ENCODE results near the gene ECM1. TPM values are rescaled to one million over a fixed set of nuclear protein-coding genes. Genes with fewer than 3 reads are reported as not detected.

The ECM1 gene
- total RNA-seq, 1 donor from 2014 or later = 31.5 TPM

- peaks cover 21% of the 10 kb centered on the region for H3K4me1 Mint-ChIP-seq (ENCODE audit: unreplicated experiment)
- H3K27me3 Mint-ChIP-seq = peaks cover 4% of the 10 kb centered on the region
- no peaks in the 10 kb centered on the region for H3K9me3 Mint-ChIP-seq
- H3K36me3 Mint-ChIP-seq = no peaks in the 10 kb centered on the region
- no peak for TF ChIP-seq CTCF (conservative IDR thresholded peaks at IDR 0.05)
- H3K4me3 Mint-ChIP-seq = no peak overlapping the region
- DNase-seq (ENCODE audit: extremely low spot score, unreplicated experiment) = no peak
- peak overlapping the region; percentile 26 for H3K27ac Mint-ChIP-seq
These were observed 45.6 kb downstream of the ECM1 start for GRCh38 chr1:150553392-150554085.

GRCh38 chr1:150554086-150554452 is 46.2 kb downstream of the ECM1 start:
- no peaks in the 10 kb centered on the region for H3K36me3 Mint-ChIP-seq
- H3K4me3 Mint-ChIP-seq = no peak overlapping the region
- peaks cover 20% of the 10 kb centered on the region for H3K4me1 Mint-ChIP-seq (ENCODE audit: unreplicated experiment)
- H3K9me3 Mint-ChIP-seq = no peaks in the 10 kb centered on the region
- peaks cover 4% of the 10 kb centered on the region for H3K27me3 Mint-ChIP-seq
- DNase-seq (ENCODE audit: extremely low spot score, unreplicated experiment) = no peak
- H3K27ac Mint-ChIP-seq = no peak overlapping the region
- TF ChIP-seq CTCF (conservative IDR thresholded peaks at IDR 0.05) = no peak

GRCh38 chr1:150555198-150555970 is 47.5 kb downstream of the ECM1 start:
- H3K36me3 Mint-ChIP-seq = no peaks in the 10 kb centered on the region
- no peak for DNase-seq (ENCODE audit: extremely low spot score, unreplicated experiment)
- peak overlapping the region; percentile 65 for H3K27ac Mint-ChIP-seq
- H3K9me3 Mint-ChIP-seq = no peaks in the 10 kb centered on the region
- peaks cover 22% of the 10 kb centered on the region for H3K4me1 Mint-ChIP-seq (ENCODE audit: unreplicated experiment)
- no peaks in the 10 kb centered on the region for H3K27me3 Mint-ChIP-seq
- no peak for TF ChIP-seq CTCF (conservative IDR thresholded peaks at IDR 0.05)
- no peak overlapping the region for H3K4me3 Mint-ChIP-seq

- Mint-ChIP-seq H3K4me1 (ENCODE audit: unreplicated experiment) (peaks cover 27% of the 10 kb centered on the region), H3K27ac (peak overlapping the region; percentile 16), H3K27me3 (no peaks in the 10 kb centered on the region), H3K9me3 (no peaks in the 10 kb centered on the region), H3K4me3 (no peak overlapping the region), H3K36me3 (no peaks in the 10 kb centered on the region)
- TF ChIP-seq CTCF (conservative IDR thresholded peaks at IDR 0.05) = no peak
- DNase-seq (ENCODE audit: extremely low spot score, unreplicated experiment) = no peak
These were observed 48.3 kb downstream of the ECM1 start for GRCh38 chr1:150555971-150556865.

- TF ChIP-seq CTCF (conservative IDR thresholded peaks at IDR 0.05) = no peak
These were observed 49.2 kb downstream of the ECM1 start for GRCh38 chr1:150557065-150557600.

More at GRCh38 chr1:150557065-150557600, 49.2 kb downstream of the ECM1 start:
- no peaks in the 10 kb centered on the region for H3K9me3 Mint-ChIP-seq
- no peak overlapping the region for H3K4me3 Mint-ChIP-seq
- H3K4me1 Mint-ChIP-seq (ENCODE audit: unreplicated experiment) = peaks cover 24% of the 10 kb centered on the region
- no peaks in the 10 kb centered on the region for H3K36me3 Mint-ChIP-seq
- no peak overlapping the region for H3K27ac Mint-ChIP-seq
- DNase-seq (ENCODE audit: extremely low spot score, unreplicated experiment) = no peak
- H3K27me3 Mint-ChIP-seq = no peaks in the 10 kb centered on the region

Data from type B pancreatic cell (in vitro differentiated cells).